Mesothelial cell of epicardium (in vitro differentiated cells): Measurements from ENCODE around the gene FOXL3. TPM values are rescaled to one million over a fixed set of nuclear protein-coding genes. Genes with fewer than 3 reads are reported as not detected.

Experiments
- DNase-seq, 2 experiments: peaks; one replicate each; pipeline ENCODE4 v3.0.0; 2021; ENCODE audit warnings: low spot score in 2 of 2; ENCODE audit not compliant: unreplicated experiment in 2 of 2
- H3K27ac Mint-ChIP-seq: 2 replicates; pipeline ENCODE4 v1.8.0; 2021; ENCODE audit warnings: mixed read lengths
- H3K27me3 Mint-ChIP-seq: 2 replicates; pipeline ENCODE4 v1.8.0; 2021; ENCODE audit warnings: low read depth, mixed read lengths
- H3K36me3 Mint-ChIP-seq: 2 replicates; pipeline ENCODE4 v1.8.0; 2021; ENCODE audit warnings: mixed read lengths
- H3K4me1 Mint-ChIP-seq: 2 replicates; pipeline ENCODE4 v1.8.0; 2021; ENCODE audit warnings: mixed read lengths
- H3K4me3 Mint-ChIP-seq: 2 replicates; pipeline ENCODE4 v1.8.0; 2021; ENCODE audit warnings: mild to moderate bottlenecking, moderate library complexity, mixed read lengths
- H3K9me3 Mint-ChIP-seq: 2 replicates; pipeline ENCODE4 v1.8.0; 2021; ENCODE audit warnings: mixed read lengths
- CTCF ChIP-seq: fragments of 200-600 bp; sonication (generic); IDR thresholded peaks from one replicate; pipeline ENCODE4 v1.5.0; 2021; ENCODE audit warnings: antibody characterized with exemption; ENCODE audit not compliant: unreplicated experiment
- total RNA-seq: library from RNA; stranded (reverse); gene quantifications from 3 replicates; pipeline ENCODE4 v1.2.1, GENCODE V29; 2021

Gene FOXL3
- total RNA-seq, 1 donor from 2014 or later: not detected

GRCh38 chr7:278081-278480 lies 11.9 kb upstream of the FOXL3 start:
- Mint-ChIP-seq H3K27me3 (peaks cover 42% of the 10 kb centered on the region), H3K4me1 (no peaks in the 10 kb centered on the region), H3K9me3 (peaks cover 24% of the 10 kb centered on the region), H3K27ac (no peak overlapping the region), H3K36me3 (peaks cover under 1% of the 10 kb centered on the region), H3K4me3 (no peak overlapping the region)
- DNase-seq: no peak
- TF ChIP-seq CTCF: no peak

GRCh38 chr7:279821-280220 lies 10.1 kb upstream of the FOXL3 start:
- TF ChIP-seq CTCF: no peak
- no peaks in the 10 kb centered on the region for H3K36me3 Mint-ChIP-seq
- no peaks in the 10 kb centered on the region for H3K4me1 Mint-ChIP-seq
- no peak overlapping the region for H3K27ac Mint-ChIP-seq
- H3K4me3 Mint-ChIP-seq: no peak overlapping the region
- H3K9me3 Mint-ChIP-seq: peaks cover 9% of the 10 kb centered on the region
- H3K27me3 Mint-ChIP-seq: peaks cover 50% of the 10 kb centered on the region
- no peak for DNase-seq

- H3K9me3 Mint-ChIP-seq: peaks cover 3% of the 10 kb centered on the region
- H3K27me3 Mint-ChIP-seq: peaks cover 57% of the 10 kb centered on the region
- no peak for TF ChIP-seq CTCF
- DNase-seq: no peak
- H3K4me3 Mint-ChIP-seq: no peak overlapping the region
- no peaks in the 10 kb centered on the region for H3K36me3 Mint-ChIP-seq
- no peaks in the 10 kb centered on the region for H3K4me1 Mint-ChIP-seq
- H3K27ac Mint-ChIP-seq: no peak overlapping the region
These were observed 9.5 kb upstream of the FOXL3 start for GRCh38 chr7:280461-280860.

GRCh38 chr7:281637-282036 lies 8.3 kb upstream of the FOXL3 start:
- no peak for DNase-seq
- TF ChIP-seq CTCF: no peak
- no peak overlapping the region for H3K27ac Mint-ChIP-seq
- no peaks in the 10 kb centered on the region for H3K36me3 Mint-ChIP-seq
- H3K27me3 Mint-ChIP-seq: peaks cover 68% of the 10 kb centered on the region
- no peaks in the 10 kb centered on the region for H3K9me3 Mint-ChIP-seq
- H3K4me1 Mint-ChIP-seq: no peaks in the 10 kb centered on the region
- no peak overlapping the region for H3K4me3 Mint-ChIP-seq

GRCh38 chr7:282621-283020 lies 7.3 kb upstream of the FOXL3 start:
- Mint-ChIP-seq H3K9me3 (no peaks in the 10 kb centered on the region), H3K27me3 (peaks cover 78% of the 10 kb centered on the region), H3K4me3 (no peak overlapping the region), H3K36me3 (no peaks in the 10 kb centered on the region), H3K27ac (no peak overlapping the region), H3K4me1 (no peaks in the 10 kb centered on the region)
- no peak for DNase-seq
- TF ChIP-seq CTCF: no peak
